ENCODE results near the gene JUNB.

Gene JUNB

GRCh38 chr19:12791345-12792050, at the start of gene JUNB:
Gene JUNB (plus strand): TSS chr19:12791486. CDS start chr19:12791772, 286 bp downstream.
- DNase-seq: peak; percentile 94

GRCh38 chr19:12745166-12745897, 46.0 kb upstream of the JUNB start:
- no peak for DNase-seq

- no peak for DNase-seq
Observed at GRCh38 chr19:12748489-12748888, 42.8 kb upstream of the JUNB start.

- no peak for DNase-seq
Observed at GRCh38 chr19:12749938-12750521, 41.3 kb upstream of the JUNB start.

- DNase-seq: no peak
Observed at GRCh38 chr19:12750851-12751250, 40.4 kb upstream of the JUNB start.

- no peak for DNase-seq
Observed at GRCh38 chr19:12751635-12752034, 39.7 kb upstream of the JUNB start, which contains the start of gene BEST2. Gene BEST2 (plus strand): TSS chr19:12751791. CDS start chr19:12752593, 802 bp downstream.

- no peak for DNase-seq
Observed at GRCh38 chr19:12752056-12752781, 39.1 kb upstream of the JUNB start.

GRCh38 chr19:12754465-12755196, 36.7 kb upstream of the JUNB start:
- DNase-seq: no peak

GRCh38 chr19:12756150-12756883, 35.0 kb upstream of the JUNB start:
- no peak for DNase-seq

- DNase-seq: no peak
Observed at GRCh38 chr19:12757544-12758274, 33.6 kb upstream of the JUNB start.

GRCh38 chr19:12759686-12760085, 31.6 kb upstream of the JUNB start:
- no peak for DNase-seq

- no peak for DNase-seq
Observed at GRCh38 chr19:12763100-12763499, 28.2 kb upstream of the JUNB start.

GRCh38 chr19:12764698-12765097, 26.6 kb upstream of the JUNB start:
- no peak for DNase-seq

- no peak for DNase-seq
Observed at GRCh38 chr19:12766051-12766521, 25.2 kb upstream of the JUNB start.

- no peak for DNase-seq
Observed at GRCh38 chr19:12767150-12767549, 24.1 kb upstream of the JUNB start.

- DNase-seq: no peak
Observed at GRCh38 chr19:12767666-12768065, 23.6 kb upstream of the JUNB start.

- no peak for DNase-seq
Observed at GRCh38 chr19:12769689-12770088, 21.6 kb upstream of the JUNB start.

- no peak for DNase-seq
Observed at GRCh38 chr19:12770922-12771321, 20.4 kb upstream of the JUNB start.

- no peak for DNase-seq
Observed at GRCh38 chr19:12772323-12772722, 19.0 kb upstream of the JUNB start.

GRCh38 chr19:12773571-12773970, 17.7 kb upstream of the JUNB start:
- DNase-seq: no peak

Measured in NK-92 treated with Interleukin-12 subunit alpha and Interleukin-12 subunit beta, amount 100 ng/mL, for 24 hours (cell line).